ENCODE measurements around the gene MTMR1. TPM values are rescaled to one million over a fixed set of nuclear protein-coding genes. Genes with fewer than 3 reads are reported as not detected.

The MTMR1 gene
- total and polyA plus RNA-seq, 5 donors from 2014 or later, result 17.9 to 61.1 (median 27.9) TPM

DNA sequence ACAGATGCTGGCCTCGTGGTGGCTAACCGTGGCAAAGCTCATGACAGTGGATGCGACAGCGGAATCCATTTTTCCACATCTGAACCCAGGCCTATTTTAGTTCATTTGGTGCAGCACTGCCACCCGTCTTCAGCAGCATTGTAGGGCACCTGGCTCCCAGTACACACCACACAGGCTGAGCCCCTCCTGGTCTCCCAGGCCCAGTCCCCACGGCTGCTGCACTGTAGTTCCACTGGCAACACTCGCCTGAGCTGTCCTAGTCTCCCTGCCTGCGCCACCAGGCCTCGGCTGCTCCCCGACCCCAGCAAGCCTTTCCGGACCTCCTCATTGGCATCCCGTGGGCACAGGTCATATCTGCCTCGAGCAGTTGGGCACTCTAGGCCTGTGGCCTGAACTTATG lies 76.2 kb downstream of the MTMR1 start:
- peaks cover 0 to 3% (median 0%) of the 10 kb centered on the region in 4 donors for H3K4me1 Mint-ChIP-seq
- no peaks in the 10 kb centered on the region for H3K36me3 Mint-ChIP-seq
- H3K4me3 Mint-ChIP-seq, result no peak overlapping the region
- no peaks in the 10 kb centered on the region for H3K27me3 Mint-ChIP-seq
- H3K36me3 ChIP-seq (ENCODE audit: control insufficient read depth, insufficient read depth, low read length), result no peaks in the 10 kb centered on the region
- ATAC-seq (ENCODE audit: low read depth in 2 of 2) (no peak), DNase-seq (no peak)
- no peaks in the 10 kb centered on the region for H3K4me1 ChIP-seq (ENCODE audit: control insufficient read depth, insufficient read depth, low read length, poor library complexity, severe bottlenecking)
- no peaks in the 10 kb centered on the region for H3K27me3 ChIP-seq (ENCODE audit: control insufficient read depth, insufficient read depth, low read length)
- H3K27ac ChIP-seq (ENCODE audit: insufficient read depth, low read length, poor library complexity, severe bottlenecking), result no peak overlapping the region
- H3K27ac Mint-ChIP-seq, result no peak overlapping the region
- no peaks in the 10 kb centered on the region for H3K9me3 ChIP-seq (ENCODE audit: control insufficient read depth in 2 of 2, low read length in 2 of 2)
- H3K9me3 Mint-ChIP-seq, result no peaks in the 10 kb centered on the region
- no peak overlapping the region for H3K4me3 ChIP-seq (ENCODE audit: low read depth, low read length)

DNA sequence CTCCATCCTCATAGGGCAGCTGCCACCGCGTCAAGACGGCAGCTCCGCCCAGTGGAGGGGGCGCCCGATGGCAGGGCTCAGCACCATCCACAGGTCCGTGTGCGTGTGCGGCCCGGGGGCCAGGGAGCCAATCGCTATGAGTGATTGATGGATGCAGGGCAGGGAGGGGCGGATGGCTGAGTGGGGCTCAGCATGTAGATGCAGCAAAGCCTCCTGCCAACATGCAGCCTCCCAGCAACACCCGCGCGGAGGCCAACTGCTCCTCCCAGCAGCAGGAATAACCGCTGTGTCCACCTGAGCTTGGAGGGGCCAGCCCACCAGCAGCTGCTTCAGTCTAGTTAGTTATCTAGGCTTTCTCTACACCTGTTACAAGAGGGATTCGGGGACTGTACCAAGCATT lies 77.4 kb downstream of the MTMR1 start:
- H3K4me1 Mint-ChIP-seq, result peaks cover 0 to 3% (median 0%) of the 10 kb centered on the region in 4 donors
- H3K4me1 ChIP-seq (ENCODE audit: control insufficient read depth, insufficient read depth, low read length, poor library complexity, severe bottlenecking), result no peaks in the 10 kb centered on the region
- no peak overlapping the region for H3K27ac ChIP-seq (ENCODE audit: insufficient read depth, low read length, poor library complexity, severe bottlenecking)
- no peaks in the 10 kb centered on the region for H3K27me3 ChIP-seq (ENCODE audit: control insufficient read depth, insufficient read depth, low read length)
- peaks cover 8% of the 10 kb centered on the region for H3K36me3 Mint-ChIP-seq
- H3K4me3 Mint-ChIP-seq, result no peak overlapping the region
- no peaks in the 10 kb centered on the region for H3K36me3 ChIP-seq (ENCODE audit: control insufficient read depth, insufficient read depth, low read length)
- DNase-seq (no peak), ATAC-seq (ENCODE audit: low read depth in 2 of 2) (no peak)
- H3K27ac Mint-ChIP-seq, result no peak overlapping the region
- H3K9me3 ChIP-seq (ENCODE audit: control insufficient read depth in 2 of 2, low read length in 2 of 2), result no peaks in the 10 kb centered on the region
- H3K9me3 Mint-ChIP-seq, result no peaks in the 10 kb centered on the region
- no peak overlapping the region for H3K4me3 ChIP-seq (ENCODE audit: low read depth, low read length)
- no peaks in the 10 kb centered on the region for H3K27me3 Mint-ChIP-seq

- Mint-ChIP-seq H3K4me3 (no peak overlapping the region), H3K27me3 (no peaks in the 10 kb centered on the region), H3K4me1 (peaks cover 0 to 3% (median 0%) of the 10 kb centered on the region in 4 donors), H3K27ac (no peak overlapping the region), H3K9me3 (no peaks in the 10 kb centered on the region), H3K36me3 (peaks cover 8% of the 10 kb centered on the region)
- no peaks in the 10 kb centered on the region for H3K36me3 ChIP-seq (ENCODE audit: control insufficient read depth, insufficient read depth, low read length)
- H3K9me3 ChIP-seq (ENCODE audit: control insufficient read depth in 2 of 2, low read length in 2 of 2), result no peaks in the 10 kb centered on the region
- no peaks in the 10 kb centered on the region for H3K27me3 ChIP-seq (ENCODE audit: control insufficient read depth, insufficient read depth, low read length)
- no peak overlapping the region for H3K27ac ChIP-seq (ENCODE audit: insufficient read depth, low read length, poor library complexity, severe bottlenecking)
- H3K4me3 ChIP-seq (ENCODE audit: low read depth, low read length), result no peak overlapping the region
- no peaks in the 10 kb centered on the region for H3K4me1 ChIP-seq (ENCODE audit: control insufficient read depth, insufficient read depth, low read length, poor library complexity, severe bottlenecking)
- no peak for DNase-seq
- ATAC-seq (ENCODE audit: low read depth in 2 of 2), result no peak
Observed at GRCh38 chrX:150771116-150771515, 77.9 kb downstream of the MTMR1 start.

DNA sequence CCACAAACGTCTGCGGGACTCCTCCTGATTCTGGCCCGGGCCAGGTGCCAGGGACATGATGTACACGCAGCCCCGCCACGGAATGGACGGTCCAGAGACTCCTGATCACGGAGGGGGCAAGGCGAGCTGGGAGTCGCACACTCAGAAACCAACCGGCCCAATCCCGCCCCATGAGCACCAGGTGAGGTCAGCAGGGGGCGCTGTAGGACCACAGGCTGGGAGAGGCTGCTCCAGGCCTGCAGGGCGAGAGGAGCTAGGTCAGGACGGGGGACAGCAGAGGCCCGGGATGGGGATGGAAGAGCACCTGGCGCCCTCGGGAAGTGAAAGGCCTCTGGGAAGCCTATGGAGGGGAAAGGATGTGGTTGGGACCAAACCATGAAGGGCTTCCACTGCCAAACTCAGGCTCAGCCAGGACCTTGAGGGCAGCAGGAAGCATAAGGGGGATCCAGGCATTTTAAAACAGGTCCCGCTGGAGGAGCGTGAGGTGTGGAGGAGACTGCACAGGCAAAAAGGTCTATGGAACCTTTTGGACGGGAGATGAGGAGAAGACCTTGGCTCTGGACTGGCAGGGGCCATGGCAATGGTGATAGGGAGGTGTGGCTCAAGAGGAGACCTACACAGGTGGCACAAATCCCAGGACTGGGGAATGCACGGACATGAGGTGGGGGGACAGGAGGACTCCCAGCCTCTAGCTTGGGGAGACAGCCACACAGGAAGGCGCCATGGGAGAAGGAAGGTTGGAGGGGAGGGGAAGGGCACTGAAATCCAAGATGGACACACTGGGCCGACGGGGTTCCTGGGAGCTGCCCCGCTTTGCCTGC lies 79.2 kb downstream of the MTMR1 start:
- Histone ChIP-seq H3K27ac (ENCODE audit: insufficient read depth, low read length, poor library complexity, severe bottlenecking) (no peak overlapping the region), H3K36me3 (ENCODE audit: control insufficient read depth, insufficient read depth, low read length) (no peaks in the 10 kb centered on the region), H3K4me1 (ENCODE audit: control insufficient read depth, insufficient read depth, low read length, poor library complexity, severe bottlenecking) (no peaks in the 10 kb centered on the region), H3K27me3 (ENCODE audit: control insufficient read depth, insufficient read depth, low read length) (no peaks in the 10 kb centered on the region), H3K4me3 (ENCODE audit: low read depth, low read length) (no peak overlapping the region), H3K9me3 (ENCODE audit: control insufficient read depth in 2 of 2, low read length in 2 of 2) (no peaks in the 10 kb centered on the region)
- ATAC-seq (ENCODE audit: low read depth in 2 of 2) (peak; percentile 56 to 74), DNase-seq (peak; percentile 46 to 67 (median 51))
- H3K36me3 Mint-ChIP-seq, result peaks cover 11% of the 10 kb centered on the region
- H3K4me3 Mint-ChIP-seq, result no peak overlapping the region
- no peaks in the 10 kb centered on the region for H3K9me3 Mint-ChIP-seq
- no peak overlapping the region for H3K27ac Mint-ChIP-seq
- no peaks in the 10 kb centered on the region for H3K27me3 Mint-ChIP-seq
- H3K4me1 Mint-ChIP-seq, result peaks cover 0 to 3% (median 0%) of the 10 kb centered on the region in 4 donors

DNA sequence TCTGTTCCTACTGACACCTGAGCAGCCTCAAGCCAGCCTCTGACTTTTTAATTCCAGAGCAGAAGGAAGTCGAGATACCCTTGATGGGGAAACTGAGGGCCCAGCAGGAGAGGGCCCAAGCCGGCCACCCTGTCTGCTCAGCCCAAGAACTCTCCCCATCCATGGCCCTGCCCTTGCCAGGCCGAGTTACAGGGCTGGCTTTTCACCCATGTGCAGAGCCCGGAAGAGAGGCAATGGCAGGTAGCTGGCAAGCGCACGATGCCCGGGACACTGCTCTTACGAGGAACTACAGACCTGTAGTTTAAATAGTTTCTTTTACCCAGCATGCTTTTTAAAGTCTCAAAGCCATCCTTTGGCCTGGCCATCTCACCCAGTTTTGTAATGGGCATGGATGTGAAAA lies 79.9 kb downstream of the MTMR1 start:
- Histone ChIP-seq H3K4me1 (ENCODE audit: control insufficient read depth, insufficient read depth, low read length, poor library complexity, severe bottlenecking) (no peaks in the 10 kb centered on the region), H3K27ac (ENCODE audit: insufficient read depth, low read length, poor library complexity, severe bottlenecking) (no peak overlapping the region), H3K4me3 (ENCODE audit: low read depth, low read length) (no peak overlapping the region), H3K36me3 (ENCODE audit: control insufficient read depth, insufficient read depth, low read length) (no peaks in the 10 kb centered on the region), H3K27me3 (ENCODE audit: control insufficient read depth, insufficient read depth, low read length) (no peaks in the 10 kb centered on the region), H3K9me3 (ENCODE audit: control insufficient read depth in 2 of 2, low read length in 2 of 2) (no peaks in the 10 kb centered on the region)
- peaks cover 11% of the 10 kb centered on the region for H3K36me3 Mint-ChIP-seq
- ATAC-seq (ENCODE audit: low read depth in 2 of 2) (no peak), DNase-seq (no peak)
- peaks cover 0 to 3% (median 0%) of the 10 kb centered on the region in 4 donors for H3K4me1 Mint-ChIP-seq
- no peak overlapping the region for H3K27ac Mint-ChIP-seq
- H3K4me3 Mint-ChIP-seq, result no peak overlapping the region
- H3K9me3 Mint-ChIP-seq, result no peaks in the 10 kb centered on the region
- no peaks in the 10 kb centered on the region for H3K27me3 Mint-ChIP-seq

DNA sequence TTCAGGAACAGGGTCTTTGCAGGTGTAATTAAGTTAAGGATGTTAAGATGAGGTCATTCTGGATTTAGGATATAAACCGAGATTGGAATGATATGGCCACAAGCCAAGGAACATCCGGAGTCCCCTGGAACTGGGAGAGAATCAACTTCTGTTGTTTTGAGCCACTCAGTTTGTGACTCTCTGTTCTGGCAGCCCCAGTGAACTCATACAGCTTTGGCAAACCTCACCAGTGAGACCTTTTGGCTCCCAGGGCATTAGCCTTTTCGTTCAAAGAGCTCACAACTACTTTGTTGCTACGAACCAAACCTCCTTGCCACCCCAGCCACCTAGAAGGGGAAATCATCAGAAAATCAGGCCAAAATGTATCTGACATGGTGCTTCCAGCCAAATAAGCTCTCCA lies 80.4 kb downstream of the MTMR1 start:
- Histone ChIP-seq H3K27ac (ENCODE audit: insufficient read depth, low read length, poor library complexity, severe bottlenecking) (no peak overlapping the region), H3K27me3 (ENCODE audit: control insufficient read depth, insufficient read depth, low read length) (no peaks in the 10 kb centered on the region), H3K9me3 (ENCODE audit: control insufficient read depth in 2 of 2, low read length in 2 of 2) (no peaks in the 10 kb centered on the region), H3K36me3 (ENCODE audit: control insufficient read depth, insufficient read depth, low read length) (no peaks in the 10 kb centered on the region), H3K4me3 (ENCODE audit: low read depth, low read length) (no peak overlapping the region), H3K4me1 (ENCODE audit: control insufficient read depth, insufficient read depth, low read length, poor library complexity, severe bottlenecking) (no peaks in the 10 kb centered on the region)
- H3K9me3 Mint-ChIP-seq, result no peaks in the 10 kb centered on the region
- no peaks in the 10 kb centered on the region for H3K27me3 Mint-ChIP-seq
- no peak overlapping the region for H3K4me3 Mint-ChIP-seq
- H3K4me1 Mint-ChIP-seq, result peaks cover 0 to 3% (median 0%) of the 10 kb centered on the region in 4 donors
- ATAC-seq (ENCODE audit: low read depth in 2 of 2) (no peak), DNase-seq (no peak)
- H3K27ac Mint-ChIP-seq, result no peak overlapping the region
- H3K36me3 Mint-ChIP-seq, result peaks cover 11% of the 10 kb centered on the region

DNA sequence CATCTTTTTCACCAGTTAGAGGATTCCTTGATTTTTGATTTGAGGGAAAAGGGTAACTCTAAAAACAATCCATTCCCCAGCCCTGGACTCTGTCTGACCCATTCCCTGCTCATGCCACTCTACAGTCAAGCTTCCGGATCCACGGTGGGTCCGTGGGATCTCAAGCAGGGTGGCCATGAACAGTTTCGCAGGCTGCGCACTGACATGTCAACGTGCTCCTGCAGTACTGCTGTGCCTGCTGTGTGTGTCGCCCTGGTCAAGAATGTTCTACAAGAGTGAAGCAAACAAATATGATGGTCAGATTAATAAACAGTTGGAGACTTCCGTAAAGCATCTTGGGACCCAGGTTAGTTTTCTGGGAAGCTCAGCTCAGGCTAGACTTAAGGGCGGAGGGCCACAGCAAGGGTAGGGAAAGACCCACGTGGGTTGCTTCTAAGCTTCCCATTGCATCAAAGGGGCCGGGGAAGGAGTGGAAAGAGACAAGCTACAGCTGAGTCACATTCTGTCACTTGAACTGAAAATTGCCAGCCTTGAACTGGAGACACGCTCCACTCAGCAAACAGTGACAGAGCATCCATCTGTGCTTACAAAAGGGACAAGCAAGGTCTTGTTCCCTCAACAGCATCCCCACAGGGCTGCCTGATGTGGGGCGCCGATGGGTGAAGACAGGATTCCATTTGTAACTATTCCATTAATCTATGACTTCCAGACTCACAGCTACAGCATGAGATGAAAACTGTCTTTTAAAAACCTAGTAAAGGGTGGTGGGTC lies 81.8 kb downstream of the MTMR1 start:
- no peaks in the 10 kb centered on the region for H3K4me1 ChIP-seq (ENCODE audit: control insufficient read depth, insufficient read depth, low read length, poor library complexity, severe bottlenecking)
- H3K27me3 ChIP-seq (ENCODE audit: control insufficient read depth, insufficient read depth, low read length), result no peaks in the 10 kb centered on the region
- Mint-ChIP-seq H3K9me3 (no peaks in the 10 kb centered on the region), H3K27me3 (no peaks in the 10 kb centered on the region), H3K4me1 (peaks cover 0 to 3% (median 0%) of the 10 kb centered on the region in 4 donors), H3K36me3 (peaks cover 11% of the 10 kb centered on the region), H3K27ac (no peak overlapping the region), H3K4me3 (no peak overlapping the region)
- H3K36me3 ChIP-seq (ENCODE audit: control insufficient read depth, insufficient read depth, low read length), result no peaks in the 10 kb centered on the region
- ATAC-seq (ENCODE audit: low read depth in 2 of 2), result no peak
- no peak overlapping the region for H3K27ac ChIP-seq (ENCODE audit: insufficient read depth, low read length, poor library complexity, severe bottlenecking)
- H3K4me3 ChIP-seq (ENCODE audit: low read depth, low read length), result no peak overlapping the region
- no peak for DNase-seq
- no peaks in the 10 kb centered on the region for H3K9me3 ChIP-seq (ENCODE audit: control insufficient read depth in 2 of 2, low read length in 2 of 2)

All from CD4-positive, CD25-positive, alpha-beta regulatory T cell (primary cell).